SK-N-SH (cell line): ENCODE data around the gene ZNF235. TPM values are rescaled to one million over a fixed set of nuclear protein-coding genes. Genes with fewer than 3 reads are reported as not detected.

Experiments
- CTCF ChIA-PET: fragments of 300-600, 350-600 bp; formaldehyde crosslinking; extraction: SDS; loops from one replicate; lab custom pipeline; 2021; lab: Yijun Ruan, JAX
- POLR2A ChIA-PET: fragments of 350-600 bp; sonication (Branson Sonifier 250); formaldehyde crosslinking; extraction: SDS; loops from one replicate; lab custom pipeline; 2020; ENCODE audit warnings: antibody characterized with exemption, inconsistent platforms; lab: Yijun Ruan, JAX
- DNase-seq: peaks from one replicate; pipeline ENCODE4 v3.0.0; 2012
- H2AFZ ChIP-seq: fragments of 200-600 bp; sonication (generic); 2 replicates; pipeline ENCODE4 v1.8.1; 2016; ENCODE audit warnings: antibody characterized with exemption, mild to moderate bottlenecking, low read depth
- H3F3A ChIP-seq: fragments of 200-600 bp; sonication (generic); replicated peaks from 2 replicates; pipeline ENCODE3; 2016; ENCODE audit warnings: antibody characterized with exemption, mild to moderate bottlenecking; ENCODE audit not compliant: insufficient read depth
- H3K27ac ChIP-seq, 2 experiments: fragments of 200-500 bp in 1 of 2; fragments of 200-600 bp in 1 of 2; sonication (Bioruptor generic) in 1 of 2; sonication (generic), shearing (Covaris generic) in 1 of 2; 2 replicates each; pipeline versions ENCODE4 v1.5.1 to v1.6.1; 2014 to 2016; ENCODE audit warnings: low read depth in 2 of 2, inconsistent platforms in 1 of 2, low read length in 1 of 2, mild to moderate bottlenecking in 1 of 2, mixed read lengths in 1 of 2
- H3K27me3 ChIP-seq: fragments of 200-600 bp; sonication (generic), shearing (Covaris generic); 2 replicates; pipeline ENCODE4 v1.6.1; 2016; ENCODE audit warnings: mixed run types; ENCODE audit not compliant: insufficient read depth
- H3K36me3 ChIP-seq, 2 experiments: fragments of 200-500 bp in 1 of 2; fragments of 200-600 bp in 1 of 2; sonication (Bioruptor generic) in 1 of 2; sonication (generic) in 1 of 2; replicated peaks in 1 of 2; 2 replicates each; pipeline versions ENCODE3 to v1.5.1; 2014 to 2016; ENCODE audit warnings: low read length in 1 of 2, mild to moderate bottlenecking in 1 of 2; ENCODE audit not compliant: insufficient read depth in 2 of 2, control insufficient read depth in 1 of 2
- H3K4me1 ChIP-seq, 2 experiments: fragments of 200-500 bp in 1 of 2; fragments of 200-600 bp in 1 of 2; sonication (Bioruptor generic) in 1 of 2; sonication (generic), shearing (Covaris generic) in 1 of 2; 2 replicates each; pipeline versions ENCODE4 v1.5.1 to v1.6.1; 2014 to 2016; ENCODE audit warnings: low read depth in 1 of 2, low read length in 1 of 2, mixed run types in 1 of 2; ENCODE audit not compliant: insufficient read depth in 2 of 2, control insufficient read depth in 1 of 2
- H3K4me2 ChIP-seq: fragments of 200-600 bp; sonication (generic), shearing (Covaris generic); 2 replicates; pipeline ENCODE4 v1.6.1; 2017; ENCODE audit warnings: mixed run types
- H3K4me3 ChIP-seq, 2 experiments: fragments of 200-500 bp in 1 of 2; fragments of 200-600 bp in 1 of 2; sonication (Bioruptor generic) in 1 of 2; sonication (generic), shearing (Covaris generic) in 1 of 2; 2 replicates each; pipeline versions ENCODE4 v1.5.1 to v1.8.1; 2014 to 2016; ENCODE audit warnings: low read depth in 2 of 2, inconsistent platforms in 1 of 2, low read length in 1 of 2, mild to moderate bottlenecking in 1 of 2, mixed read lengths in 1 of 2, moderate library complexity in 1 of 2
- H3K79me2 ChIP-seq: fragments of 200-600 bp; sonication (generic); 2 replicates; pipeline ENCODE4 v1.8.1; 2017; ENCODE audit warnings: mild to moderate bottlenecking; ENCODE audit not compliant: insufficient read depth
- H3K9ac ChIP-seq: fragments of 200-600 bp; sonication (generic); 2 replicates; pipeline ENCODE4 v1.6.1; 2017; ENCODE audit warnings: mixed run types
- H3K9me2 ChIP-seq: fragments of 200-600 bp; sonication (generic); 2 replicates; pipeline ENCODE4 v1.6.1; 2017; ENCODE audit warnings: mixed run types
- H3K9me3 ChIP-seq: fragments of 200-600 bp; sonication (generic); 2 replicates; pipeline ENCODE4 v1.6.1; 2017; ENCODE audit warnings: mixed run types, mild to moderate bottlenecking, moderate library complexity
- H4K20me1 ChIP-seq: fragments of 200-600 bp; sonication (generic); 2 replicates; pipeline ENCODE4 v1.6.1; 2017; ENCODE audit warnings: mild to moderate bottlenecking, mixed run types; ENCODE audit not compliant: insufficient read depth
- CHD2 ChIP-seq: fragments of 150-350 bp; IDR thresholded peaks from 2 replicates; pipeline ENCODE4 v1.6.1; 2018; ENCODE audit warnings: low read length; ENCODE audit not compliant: partially characterized antibody
- ELF1 ChIP-seq: IDR thresholded peaks from 2 replicates; pipeline ENCODE4 v1.4.0; 2012
- EZH2phosphoT487 ChIP-seq: fragments of 200-600 bp; sonication (generic); IDR thresholded peaks from 2 replicates; pipeline ENCODE4 v1.6.1; 2017; ENCODE audit warnings: low read depth, mixed run types, mild to moderate bottlenecking, antibody characterized with exemption, moderate library complexity, borderline replicate concordance
- FOXJ3 ChIP-seq: sonication (generic); formaldehyde crosslinking; IDR thresholded peaks from 2 replicates; pipeline ENCODE4 v1.5.1; 2020; ENCODE audit warnings: mild to moderate bottlenecking, missing genetic modification reagents
- FOXM1 ChIP-seq: IDR thresholded peaks from 2 replicates; pipeline ENCODE4 v1.4.0; 2012; ENCODE audit warnings: low read depth, mild to moderate bottlenecking
- MEF2A ChIP-seq: IDR thresholded peaks from 2 replicates; pipeline ENCODE4 v1.4.0; 2012; ENCODE audit warnings: low read depth, borderline replicate concordance
- NRF1 ChIP-seq: IDR thresholded peaks from 2 replicates; pipeline ENCODE4 v1.6.1; 2012; ENCODE audit warnings: low read depth, mild to moderate bottlenecking, low read length
- RXRA ChIP-seq: IDR thresholded peaks from 2 replicates; pipeline ENCODE4 v1.4.0; 2012; ENCODE audit warnings: low read depth, mild to moderate bottlenecking, borderline replicate concordance
- SIN3A ChIP-seq: IDR thresholded peaks from 2 replicates; pipeline ENCODE4 v1.6.1; 2012; ENCODE audit warnings: low read depth, mild to moderate bottlenecking, low read length, moderate library complexity, borderline replicate concordance
- SMC3 ChIP-seq: IDR thresholded peaks from 2 replicates; pipeline ENCODE4 v1.6.1; 2012; ENCODE audit warnings: low read depth, low read length, improper control_type of control experiment
- USF2 ChIP-seq: fragments of 150-350 bp; IDR thresholded peaks from 2 replicates; pipeline ENCODE4 v1.6.1; 2017; ENCODE audit warnings: antibody characterized with exemption, low read length, low read depth, borderline replicate concordance
- WGBS: methylation state at CpG from one replicate; pipeline ENCODE4 v1.1.6; 2017; ENCODE audit warnings: low lambda C conversion rate; 5-methylcytosine and 5-hydroxymethylcytosine counted together
- polyA plus RNA-seq, 3 experiments: library from polyadenylated mRNA; depleted of rRNA; stranded (reverse); fragments of >200 nt; gene quantifications; 2 replicates each; pipeline ENCODE4 v1.2.3, GENCODE V29; 2012
- TF ChIP-seq, protein P1 (sequence below): IDR thresholded peaks from 2 replicates; pipeline ENCODE4 v1.4.0; 2012; ENCODE audit warnings: low read depth, borderline replicate concordance

Gene ZNF235
- polyA plus RNA-seq, 1 of the 3 experiments (the other 2 are of a cell fraction): 2.7 TPM

GRCh38 chr19:44284968-44285367 lies 19.9 kb downstream of the ZNF235 start:
- Histone ChIP-seq H3K27ac (no peak overlapping the region), H3K9me3 (no peaks in the 10 kb centered on the region), H3K79me2 (no peaks in the 10 kb centered on the region), H2AFZ (no peak overlapping the region), H3K27me3 (no peaks in the 10 kb centered on the region), H3K4me3 (no peak overlapping the region), H4K20me1 (no peaks in the 10 kb centered on the region), H3F3A (peaks cover 5% of the 10 kb centered on the region), H3K4me2 (no peak overlapping the region), H3K4me1 (no peaks in the 10 kb centered on the region), H3K9ac (no peak overlapping the region), H3K9me2 (no peaks in the 10 kb centered on the region), H3K36me3 (peaks cover 26 to 39% of the 10 kb centered on the region in 2 experiments)
- POLR2A ChIA-PET: interaction anchor here (0.7 kb wide), 1 partner anchor 20 kb away, joined by 8 read pairs; no protein-coding TSS in a partner anchor
- no peak for TF ChIP-seq ELF1
- TF ChIP-seq SIN3A: no peak
- TF ChIP-seq FOXM1: no peak
- no peak for DNase-seq
- CTCF ChIA-PET: no interaction called here
- WGBS: 73% methylated on average over 4 of the region's 4 CpGs

DNA sequence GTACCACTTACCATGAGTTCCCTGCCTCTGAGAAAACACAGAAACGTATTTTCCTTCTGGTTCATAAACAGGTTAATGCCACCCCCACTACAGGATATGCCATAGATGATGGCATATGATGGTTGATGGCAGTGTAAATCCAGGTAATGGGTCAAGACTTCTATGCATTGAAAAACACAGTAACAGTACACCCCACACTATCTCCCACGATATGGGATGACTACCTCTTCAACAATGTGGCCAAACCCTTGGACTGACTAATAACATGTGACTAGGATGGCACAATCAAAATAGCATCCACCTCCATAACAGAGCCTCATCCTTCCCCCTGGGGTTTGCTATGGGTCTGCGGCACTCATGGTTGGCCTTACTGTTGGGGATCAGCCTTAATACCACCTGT lies 22.0 kb downstream of the ZNF235 start:
- Histone ChIP-seq H3K9ac (no peak overlapping the region), H3K9me3 (no peaks in the 10 kb centered on the region; the same call in 1 of the 2 replicates), H2AFZ (no peak overlapping the region), H3K4me2 (no peak overlapping the region), H3K36me3 (peaks cover 7 to 17% of the 10 kb centered on the region in 2 experiments), H3F3A (peaks cover 5% of the 10 kb centered on the region), H3K9me2 (no peaks in the 10 kb centered on the region), H3K79me2 (no peaks in the 10 kb centered on the region), H4K20me1 (no peaks in the 10 kb centered on the region), H3K4me1 (no peaks in the 10 kb centered on the region), H3K27ac (no peak overlapping the region), H3K27me3 (no peaks in the 10 kb centered on the region), H3K4me3 (no peak overlapping the region)
- no peak for DNase-seq
- WGBS: 61% methylated on average over 2 of the region's 3 CpGs
- ChIA-PET POLR2A (no interaction called here), CTCF (no interaction called here)
- TF ChIP-seq NRF1 (no peak), CHD2 (no peak), SIN3A (no peak), SMC3 (no peak), FOXJ3 (CRISPR knock-in tag) (no peak), USF2 (no peak), EZH2phosphoT487 (no peak), MEF2A (no peak), RXRA (no peak)
- TF ChIP-seq, protein P1, sequence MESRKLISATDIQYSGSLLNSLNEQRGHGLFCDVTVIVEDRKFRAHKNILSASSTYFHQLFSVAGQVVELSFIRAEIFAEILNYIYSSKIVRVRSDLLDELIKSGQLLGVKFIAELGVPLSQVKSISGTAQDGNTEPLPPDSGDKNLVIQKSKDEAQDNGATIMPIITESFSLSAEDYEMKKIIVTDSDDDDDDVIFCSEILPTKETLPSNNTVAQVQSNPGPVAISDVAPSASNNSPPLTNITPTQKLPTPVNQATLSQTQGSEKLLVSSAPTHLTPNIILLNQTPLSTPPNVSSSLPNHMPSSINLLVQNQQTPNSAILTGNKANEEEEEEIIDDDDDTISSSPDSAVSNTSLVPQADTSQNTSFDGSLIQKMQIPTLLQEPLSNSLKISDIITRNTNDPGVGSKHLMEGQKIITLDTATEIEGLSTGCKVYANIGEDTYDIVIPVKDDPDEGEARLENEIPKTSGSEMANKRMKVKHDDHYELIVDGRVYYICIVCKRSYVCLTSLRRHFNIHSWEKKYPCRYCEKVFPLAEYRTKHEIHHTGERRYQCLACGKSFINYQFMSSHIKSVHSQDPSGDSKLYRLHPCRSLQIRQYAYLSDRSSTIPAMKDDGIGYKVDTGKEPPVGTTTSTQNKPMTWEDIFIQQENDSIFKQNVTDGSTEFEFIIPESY: no peak
